Brain pericyte (primary cell): Measurements from ENCODE around the gene B9D2.
"Not testable (repeated sequence)": the region's sequence is repeated elsewhere in the genome, so short reads cannot be mapped to it uniquely, and the experiment has no call there.

Experiments used
- DNase-seq: peaks from one replicate; pipeline ENCODE4 v3.0.0-alpha.2; 2012; ENCODE audit warnings: low read depth, low spot score

B9D2 gene

DNA sequence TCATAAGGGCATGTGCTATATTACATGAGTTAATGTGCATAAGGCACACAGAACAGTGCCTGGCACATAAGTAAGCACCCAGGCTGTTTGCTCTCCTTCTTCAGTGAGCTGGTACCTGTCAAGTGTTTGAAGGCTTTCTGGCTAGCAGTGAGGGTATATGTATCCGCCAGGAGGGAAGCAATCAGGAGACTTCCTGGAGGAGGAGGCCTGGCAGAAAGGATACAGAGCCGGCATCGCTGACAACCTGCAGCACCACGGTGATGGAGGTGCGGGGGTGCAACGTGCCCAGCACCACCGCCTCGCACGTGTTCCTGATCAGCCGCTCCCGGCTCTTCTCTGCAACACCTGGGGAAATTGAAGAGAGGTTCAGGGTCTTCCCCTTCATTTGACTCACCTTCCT, 27.7 kb upstream of the B9D2 start:
- no peak for DNase-seq

DNA sequence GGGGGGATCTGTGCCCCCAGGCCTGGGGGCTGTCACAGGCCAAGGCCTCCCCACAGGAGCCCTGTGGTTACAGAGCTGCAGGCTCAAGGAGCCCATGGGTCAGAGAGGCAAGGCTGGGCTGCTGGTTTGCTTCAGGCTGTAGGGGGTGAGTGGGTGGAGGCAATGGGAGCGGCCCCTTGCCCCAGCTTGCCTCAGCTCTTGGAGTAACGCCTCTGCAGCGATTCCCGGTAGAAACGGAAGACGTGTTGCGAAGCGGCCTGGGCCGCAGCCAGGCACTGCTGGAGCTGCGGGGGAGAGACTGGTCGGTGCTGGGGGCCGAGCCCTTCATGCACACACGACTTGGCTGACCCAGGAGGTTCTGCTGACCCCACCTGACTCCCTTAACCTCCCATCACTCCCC, 22.5 kb upstream of the B9D2 start:
- DNase-seq: no peak

DNA sequence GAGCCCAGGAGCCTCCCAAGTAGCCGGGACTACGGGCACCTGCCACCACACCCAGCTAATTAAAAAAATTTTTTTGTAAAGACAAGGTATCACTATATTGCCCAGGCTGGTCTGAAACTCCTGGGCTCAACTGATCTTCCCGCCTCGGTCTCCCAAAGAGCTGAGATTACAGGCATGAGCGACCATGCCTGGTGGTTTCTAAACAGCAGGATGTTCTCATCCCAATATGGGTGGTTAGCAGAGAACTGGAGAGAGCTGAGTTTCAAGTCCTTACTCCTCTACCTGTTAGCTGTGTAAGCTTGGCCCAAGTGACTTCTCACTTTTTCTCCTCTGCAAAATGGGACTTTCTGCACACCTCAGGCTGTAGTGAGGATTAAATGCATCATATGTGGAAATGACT, 20.4 kb upstream of the B9D2 start:
- no peak for DNase-seq

DNA sequence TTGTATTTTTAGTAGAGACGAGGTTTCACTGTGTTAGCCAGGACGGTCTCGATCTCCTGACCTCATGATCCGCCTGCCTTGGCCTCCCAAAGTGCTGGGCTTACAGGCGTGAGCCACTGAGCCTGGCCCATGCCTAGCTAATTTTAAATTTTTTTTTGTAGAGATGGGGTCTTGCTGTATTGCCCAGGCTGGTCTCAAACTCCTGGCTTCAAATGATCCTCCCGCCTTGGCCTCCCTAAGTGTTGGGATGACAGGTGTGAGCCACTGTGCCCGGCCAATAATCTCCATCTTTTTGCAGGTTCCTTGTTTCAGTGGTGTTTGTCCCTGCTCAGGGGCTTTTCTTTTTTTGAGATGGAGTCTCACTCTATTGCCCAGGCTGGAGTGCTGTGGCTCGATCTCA, 17.6 kb upstream of the B9D2 start:
- DNase-seq: not testable (repeated sequence)

- no peak for DNase-seq
Observed at GRCh38 chr19:41377977-41378709, 14.2 kb upstream of the B9D2 start.

- DNase-seq: no peak
Observed at GRCh38 chr19:41376998-41377365, 13.0 kb upstream of the B9D2 start.

- DNase-seq: no peak
Observed at GRCh38 chr19:41376241-41376997, 12.5 kb upstream of the B9D2 start, which contains the start of gene TMEM91. Gene TMEM91, plus strand, starts transcription at chr19:41376533. Its CDS starts 1,777 bp downstream, at chr19:41378310.

DNA sequence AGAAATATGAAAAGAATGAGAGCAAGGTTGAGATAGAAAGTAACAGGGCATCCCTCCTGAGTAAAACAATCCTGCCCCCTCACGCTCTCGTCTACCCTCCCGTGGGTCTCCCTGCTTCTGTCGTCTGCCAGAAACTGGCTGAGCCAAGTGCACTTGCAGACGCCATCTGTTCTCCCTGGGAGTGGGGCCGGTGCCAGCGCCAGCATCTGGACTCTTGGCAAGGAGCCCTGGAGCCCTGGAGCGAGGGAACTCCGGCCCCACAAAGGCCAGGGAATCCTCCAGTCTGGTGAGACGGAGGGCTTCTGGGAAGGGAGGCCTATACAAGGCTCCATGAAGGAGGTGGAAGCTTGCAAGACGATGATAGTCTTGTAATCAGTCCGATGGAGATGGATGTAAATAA, 10.0 kb upstream of the B9D2 start:
- DNase-seq: peak; percentile 95

- no peak for DNase-seq
Observed at GRCh38 chr19:41372501-41372900, 8.6 kb upstream of the B9D2 start.

DNA sequence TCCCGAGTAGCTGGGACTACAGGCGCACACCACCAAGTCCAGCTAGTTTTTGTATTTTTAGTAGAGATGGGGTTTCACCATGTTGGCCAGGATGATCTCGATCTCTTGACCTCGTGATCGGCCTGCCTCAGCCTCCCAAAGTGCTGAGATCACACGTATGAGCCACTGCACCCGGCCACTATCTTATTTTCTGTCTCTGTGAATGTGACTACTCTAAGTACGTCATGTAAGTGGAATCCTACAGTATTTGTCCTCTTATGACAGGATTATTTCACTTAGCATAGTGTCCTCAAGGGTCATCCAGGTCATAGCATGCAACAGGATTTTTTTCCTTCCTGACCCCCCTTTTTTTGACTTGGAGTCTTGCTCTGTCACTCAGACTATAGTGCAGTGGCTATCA, 7.6 kb upstream of the B9D2 start:
- DNase-seq: no peak

- DNase-seq: not testable (repeated sequence)
Observed at GRCh38 chr19:41371119-41371518, 7.2 kb upstream of the B9D2 start.

DNA sequence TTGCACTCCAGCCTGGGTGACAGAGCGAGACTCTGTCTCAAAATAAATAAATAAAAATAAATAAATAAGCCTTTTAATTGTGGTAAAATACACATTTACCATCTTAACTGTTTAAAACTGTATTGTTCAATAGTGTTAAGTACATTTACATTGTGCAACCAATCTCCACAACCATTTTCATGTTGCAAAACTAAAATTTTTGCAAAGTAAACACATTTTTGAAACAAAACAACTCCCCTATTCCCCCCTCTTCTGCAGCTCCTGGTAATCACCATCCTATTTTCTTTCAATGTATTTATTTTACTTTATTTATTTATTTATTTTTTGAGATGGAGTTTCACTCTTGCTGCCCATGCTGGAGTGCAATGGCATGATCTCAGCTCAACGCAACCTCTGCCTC, 5.8 kb upstream of the B9D2 start:
- DNase-seq: no peak

DNA sequence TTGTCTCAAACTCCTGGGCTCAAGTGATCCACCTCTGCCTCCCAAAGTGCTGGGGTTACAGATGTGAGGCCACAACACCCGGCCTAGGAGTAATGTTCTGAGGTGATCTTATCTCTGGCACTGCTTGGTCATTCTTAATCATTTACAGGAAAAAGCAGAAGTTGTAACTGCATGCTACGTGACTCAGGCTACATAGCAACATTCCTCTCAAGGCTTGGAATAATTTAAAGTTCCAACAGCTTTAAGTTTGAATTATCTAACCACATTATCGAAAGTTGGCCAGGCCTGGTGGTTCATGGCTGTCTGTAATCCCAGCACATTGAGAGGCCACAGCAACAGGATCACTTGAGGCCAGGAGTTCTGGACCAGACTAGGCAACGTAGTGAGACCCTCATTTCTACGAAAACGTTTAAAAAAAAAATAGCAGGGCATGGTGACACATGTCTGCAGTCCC, 3.9 kb upstream of the B9D2 start:
- DNase-seq: no peak

DNA sequence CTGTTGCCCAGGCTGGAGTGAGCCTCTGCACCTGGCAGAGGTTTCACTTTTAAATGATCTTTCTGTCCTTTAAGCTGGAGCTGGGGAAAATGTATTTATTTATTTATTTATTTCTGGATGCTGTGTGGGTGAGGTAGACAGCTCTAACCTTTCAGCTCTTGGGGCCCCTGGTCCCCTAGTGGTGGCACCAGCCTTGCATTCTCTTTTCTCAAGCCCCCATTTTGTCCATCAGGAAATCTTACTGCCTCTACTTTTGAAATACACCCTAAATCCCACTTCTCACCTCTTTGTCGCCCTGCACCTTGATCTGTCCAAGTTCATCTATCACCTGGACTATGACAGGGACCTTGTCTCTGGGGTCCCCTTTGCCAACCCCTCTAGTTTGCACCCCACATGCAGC, 2.1 kb upstream of the B9D2 start:
- no peak for DNase-seq

- no peak for DNase-seq
Observed at GRCh38 chr19:41364524-41365391, 809 bp upstream of the B9D2 start.

DNA sequence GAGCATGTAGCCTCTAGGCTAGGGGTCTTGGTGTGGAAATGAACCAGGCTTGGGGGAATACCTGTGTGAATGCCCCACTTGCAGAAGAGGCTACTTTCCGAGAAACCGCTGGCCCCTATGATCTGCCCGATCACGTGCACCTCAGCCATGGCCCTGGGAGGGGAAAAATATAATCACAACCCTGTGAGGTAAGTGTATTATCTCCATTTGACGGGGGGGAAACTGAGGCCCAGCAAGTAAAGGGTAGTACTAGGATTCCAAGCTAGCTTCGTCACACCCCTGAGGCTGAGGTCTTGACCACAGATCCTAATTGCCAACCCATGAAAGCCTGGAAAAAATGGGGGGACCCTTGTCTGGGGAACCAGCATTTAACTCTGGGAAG, 587 bp downstream of the B9D2 start:
- DNase-seq: no peak

GRCh38 chr19:41362143-41362847, 1.7 kb downstream of the B9D2 start:
- DNase-seq: no peak

- no peak for DNase-seq
Observed at GRCh38 chr19:41359741-41360140, 4.2 kb downstream of the B9D2 start.

DNA sequence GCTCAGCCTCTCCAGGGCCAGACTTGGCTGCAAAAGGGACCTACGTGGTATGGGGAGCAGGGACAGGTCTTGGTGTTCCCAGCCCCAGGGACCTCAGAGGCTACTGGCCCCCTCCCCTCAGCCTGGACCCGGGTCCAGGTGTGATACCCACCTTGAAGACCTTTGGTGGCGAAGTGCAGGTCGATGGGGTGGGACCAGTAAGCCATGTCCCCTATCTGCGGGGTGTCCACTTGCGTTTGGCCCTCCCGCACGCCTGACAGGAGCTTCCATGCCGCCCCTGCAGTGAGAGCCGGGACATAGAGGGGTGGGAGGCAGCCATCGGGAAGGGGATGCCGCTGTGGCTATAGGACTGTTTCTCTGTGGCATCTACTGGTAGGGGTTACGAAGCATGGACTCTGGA, 6.2 kb downstream of the B9D2 start:
- DNase-seq: no peak

GRCh38 chr19:41356984-41357739, 6.8 kb downstream of the B9D2 start:
- DNase-seq: no peak

GRCh38 chr19:41355802-41356201, 8.1 kb downstream of the B9D2 start:
- DNase-seq: no peak
